HK-2 (cell line): ENCODE measurements around the gene FRMD1.

ENCODE experiments used
- DNase-seq: peaks from one replicate; pipeline ENCODE4 v3.0.0-alpha.2; 2018; ENCODE audit not compliant: unreplicated experiment

The FRMD1 gene

GRCh38 chr6:168005796-168006195, 73.2 kb downstream of the FRMD1 start:
- no peak for DNase-seq

DNA sequence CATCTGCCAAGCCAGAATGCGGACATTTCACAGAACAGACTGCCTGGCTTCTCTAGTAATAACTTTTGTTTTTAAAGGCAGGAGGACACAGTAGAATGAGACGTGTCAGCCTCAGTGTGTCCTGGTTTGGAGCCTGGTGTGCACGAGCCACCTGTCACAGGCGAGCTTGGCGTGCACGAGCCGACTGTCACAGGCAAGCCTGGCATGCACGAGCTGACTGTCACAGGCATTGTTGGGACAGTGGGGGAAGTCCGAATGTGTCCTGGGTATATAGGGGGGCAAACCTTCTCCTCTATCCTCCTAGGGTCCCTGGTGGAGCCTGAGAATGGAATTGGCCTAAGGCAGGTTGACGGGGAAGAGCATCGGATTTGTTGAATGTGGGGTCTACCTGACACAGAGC, 74.1 kb downstream of the FRMD1 start:
- DNase-seq, result no peak

DNA sequence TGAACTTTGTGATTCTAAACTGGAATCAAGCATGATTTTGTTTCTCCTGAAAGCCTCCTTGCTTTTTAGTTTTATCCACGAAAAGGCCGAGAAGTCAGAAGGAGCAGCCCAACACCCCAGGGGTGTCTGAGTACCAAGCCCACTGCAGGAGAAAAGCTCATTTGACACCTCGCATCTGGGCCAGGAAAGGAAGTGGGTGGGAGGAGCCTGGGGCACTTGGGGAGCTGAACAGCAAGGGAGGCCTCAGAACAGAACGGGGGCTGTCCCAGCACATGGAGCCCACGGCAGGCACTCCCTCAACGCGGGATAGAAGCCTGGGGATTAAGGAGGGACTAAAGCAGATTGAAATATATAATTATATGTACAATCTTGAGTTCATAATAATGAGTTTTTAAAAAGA, 75.0 kb downstream of the FRMD1 start:
- no peak for DNase-seq
